ENCODE results near the gene CBLN3. TPM values are rescaled to one million over a fixed set of nuclear protein-coding genes. Genes with fewer than 3 reads are reported as not detected.

CBLN3 gene
- total and polyA plus RNA-seq, 2 of the 4 experiments (the other 2 are of a cell fraction) = 0.72 to 4.5 TPM

DNA sequence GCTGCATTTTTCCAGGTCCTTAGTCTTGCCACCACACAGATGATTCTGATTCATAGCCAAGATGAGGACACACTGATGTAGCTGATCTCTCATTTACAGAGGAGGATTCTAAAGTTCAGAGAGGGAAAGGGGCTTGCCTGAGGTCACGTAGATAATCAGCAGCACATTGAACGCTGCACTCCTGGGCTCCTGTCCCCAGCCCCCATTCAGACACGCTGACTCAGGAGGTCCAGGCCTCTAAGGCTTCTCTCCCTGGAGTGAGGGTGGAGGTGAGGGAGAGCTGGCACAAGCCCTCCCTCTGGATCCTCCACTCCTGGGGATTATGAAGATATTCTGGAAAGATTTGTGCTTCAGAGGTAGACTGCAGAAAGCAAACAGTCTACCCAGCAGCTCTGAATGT, 51.1 kb downstream of the CBLN3 start:
- Histone ChIP-seq H3K27me3 (ENCODE audit: control insufficient read depth, insufficient read depth, low read length) (no peaks in the 10 kb centered on the region), H4K5ac (ENCODE audit: low read depth, low read length) (no peak overlapping the region), H3K23ac (ENCODE audit: low read depth, low read length) (no peak overlapping the region), H2BK120ac (ENCODE audit: low read depth, low read length) (no peak overlapping the region), H4K20me1 (ENCODE audit: insufficient read depth, low read length) (0 out of 2 replicates have a peak, but pooled peaks cover 3% of the 10 kb centered on the region), H3K18ac (ENCODE audit: low read depth, low read length) (no peak overlapping the region), H4K8ac (ENCODE audit: low read depth in 2 of 2, low read length in 2 of 2) (no peak overlapping the region), H2AK9ac (replicated peaks; ENCODE audit: low read depth, low read length, poor library complexity) (no peak overlapping the region), H2BK20ac (ENCODE audit: low read depth, low read length) (no peak overlapping the region), H3K4me1 (ENCODE audit: control insufficient read depth, insufficient read depth, low read length) (no peaks in the 10 kb centered on the region), H3K14ac (replicated peaks; ENCODE audit: low read depth, low read length) (no peak overlapping the region), H3K79me1 (ENCODE audit: low read depth in 1 of 2, low read length in 2 of 2) (peaks cover 0 to 3% of the 10 kb centered on the region in 2 experiments; a peak in 1 of 4 replicates), H3K27ac (ENCODE audit: insufficient read depth, low read length) (no peak overlapping the region), H3K56ac (ENCODE audit: extremely low read depth, insufficient read depth, low read length) (no peak overlapping the region), H2BK15ac (ENCODE audit: low read depth, low read length) (no peak overlapping the region), H3K9ac (ENCODE audit: low read depth, low read length) (no peak overlapping the region), H3K9me3 (ENCODE audit: control insufficient read depth, insufficient read depth, low read length) (no peaks in the 10 kb centered on the region), H2AFZ (replicated peaks; ENCODE audit: low read length, poor library complexity) (no peak overlapping the region), H3K4ac (ENCODE audit: low read depth, low read length) (no peak overlapping the region), H3K4me3 (ENCODE audit: insufficient read depth, low read depth, low read length) (no peak overlapping the region), H4K91ac (ENCODE audit: insufficient read depth, low read depth, low read length) (no peak overlapping the region), H3K9me1 (ENCODE audit: insufficient read depth, low read length) (peaks cover 4% of the 10 kb centered on the region), H2AK5ac (ENCODE audit: low read depth, low read length) (no peak overlapping the region), H3K4me2 (ENCODE audit: low read depth, low read length) (no peak overlapping the region), H2BK5ac (ENCODE audit: low read depth, low read length, poor library complexity, severe bottlenecking) (no peak overlapping the region), H3K36me3 (ENCODE audit: control insufficient read depth, insufficient read depth, low read length) (peaks cover 49% of the 10 kb centered on the region)
- no CpG with 5 or more reads among the region's 3 CpGs for WGBS, 2 experiments (ENCODE audit: extremely low coverage in 2 of 2, insufficient read length in 1 of 2)
- ChIA-PET CTCF (interaction anchor here (1.0 kb wide), 1 partner anchor 53 kb away, joined by 3 read pairs; no protein-coding TSS in a partner anchor), POLR2A (ENCODE audit: unreplicated experiment) (no interaction called here)
- no peak for DNase-seq
- dilution Hi-C loops (cut with HindIII; ENCODE audit: low sequenced_read_pairs, unreplicated experiment) (no loop called here), in situ Hi-C loops (cut with MboI; ENCODE audit: low sequenced_read_pairs) (no loop called here), intact Hi-C loops (cut with micrococcal nuclease) (no loop called here)
- no TSS peak for BruUV-seq (replicated peaks)
- TF ChIP-seq NFE2L2 (IDR thresholded peaks at IDR 0.05; ENCODE audit: low read depth, low read length) (no peak), RFX5 (IDR thresholded peaks at IDR 0.05; ENCODE audit: low read depth, low read length) (no peak)
- no peak for ATAC-seq (ENCODE audit: low read depth)

Measured in IMR-90 (cell line).